ENCODE data around the gene MASP2.
A peak's percentile ranks its signal among the peaks of the same experiment; 100 is the strongest.

The MASP2 gene

DNA sequence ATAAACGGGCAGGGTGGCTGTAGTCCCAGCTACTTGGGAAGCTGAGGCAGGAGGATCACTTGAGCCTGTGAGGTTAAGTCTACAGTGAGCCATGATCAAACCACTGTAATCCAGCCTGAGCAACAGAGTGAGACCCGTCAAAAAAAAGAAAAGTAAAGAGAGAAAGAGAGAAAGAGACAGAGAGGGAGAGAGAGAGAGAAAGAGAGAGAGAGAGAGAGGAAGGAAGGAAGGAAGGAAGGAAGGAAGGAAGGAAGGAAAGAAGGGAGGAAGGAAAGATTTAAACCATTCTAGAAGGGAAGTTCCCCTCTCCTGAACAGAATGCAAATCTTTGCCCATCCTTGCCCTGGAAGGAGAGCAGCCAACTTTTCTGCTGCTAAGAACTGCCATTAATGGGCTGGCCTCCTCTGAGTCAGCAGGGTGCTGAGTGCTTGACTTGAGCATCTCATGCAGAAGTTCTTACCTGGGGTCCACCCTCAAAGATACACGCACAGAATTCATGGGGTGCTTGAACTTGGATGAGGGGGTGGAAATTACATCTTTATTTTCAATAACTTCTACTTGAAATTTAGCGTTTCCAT, 59.1 kb downstream of the MASP2 start:
- in situ Hi-C loops (cut with HindIII; ENCODE audit: low pct_unique_long_range_greater_than_20kb, low sequenced_read_pairs) = no loop called here
- no peak for TF ChIP-seq JUND (IDR thresholded peaks at IDR 0.05; ENCODE audit: low read depth)

DNA sequence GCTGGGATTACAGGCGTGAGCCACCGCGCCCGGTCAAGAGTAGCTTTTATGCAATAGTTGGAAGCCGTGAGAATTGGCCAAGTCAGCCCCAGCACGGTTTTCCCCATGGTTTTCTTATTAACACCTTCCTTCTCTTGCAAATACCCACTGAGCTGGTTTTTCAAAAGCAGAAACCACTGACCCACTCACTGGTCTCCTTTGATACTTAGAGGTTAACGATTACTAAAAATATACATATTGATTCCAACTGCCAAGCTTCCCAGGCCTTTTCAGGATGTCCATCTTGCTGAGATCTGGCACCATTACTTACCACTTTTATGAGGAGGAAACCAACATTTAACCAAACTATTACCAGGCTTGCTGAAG, 60.5 kb downstream of the MASP2 start:
- in situ Hi-C loops (cut with HindIII; ENCODE audit: low pct_unique_long_range_greater_than_20kb, low sequenced_read_pairs) = no loop called here
- no peak for DNase-seq (ENCODE audit: low read depth in 1 of 2, low spot score in 1 of 2)
- no peak for TF ChIP-seq JUND (IDR thresholded peaks at IDR 0.05; ENCODE audit: low read depth)

More for the DNA sequence above, 59.1 kb downstream of the MASP2 start:
- no peak for DNase-seq (ENCODE audit: low read depth in 1 of 2, low spot score in 1 of 2)

DNA sequence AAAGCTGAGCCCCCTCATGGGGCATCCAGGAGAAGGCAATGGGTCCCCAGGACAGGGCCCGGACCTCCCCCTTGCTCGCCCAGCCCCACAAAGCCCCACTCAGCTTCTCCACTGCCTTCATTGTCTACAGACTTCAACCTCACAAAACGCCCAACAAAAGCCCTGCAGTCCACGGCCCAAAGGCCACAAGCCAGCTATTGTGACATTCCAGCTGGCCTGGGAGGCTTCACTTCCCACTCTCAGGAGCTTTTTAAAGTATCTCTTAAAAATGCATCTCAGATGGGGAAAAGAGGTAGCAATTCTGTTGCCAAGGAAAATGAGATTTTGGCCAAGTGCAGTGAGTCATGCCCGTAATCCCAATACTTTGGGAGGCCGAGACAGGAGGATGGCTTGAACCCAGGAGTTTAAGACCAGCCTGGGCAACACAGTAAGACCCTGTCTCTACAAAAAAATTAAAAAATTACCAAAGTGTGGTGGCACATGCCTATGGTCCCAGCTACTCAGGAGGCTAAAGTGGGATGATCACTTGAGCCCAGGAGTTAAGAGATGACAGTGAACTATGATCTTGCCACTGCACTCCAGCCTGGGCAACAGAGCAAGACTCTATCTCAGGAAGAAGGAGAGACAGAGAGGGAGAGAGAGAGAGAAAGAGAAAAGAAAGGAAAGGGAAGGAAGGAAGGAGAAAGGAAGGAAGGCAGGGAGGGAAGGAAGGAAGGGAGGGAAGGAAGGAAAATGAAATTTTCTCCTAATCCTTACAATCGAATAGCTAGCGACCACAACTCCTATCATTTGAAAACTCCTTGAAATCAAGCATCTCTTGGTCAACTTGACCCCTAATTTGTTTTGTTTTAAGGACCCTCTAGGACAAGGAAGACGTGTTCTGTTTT, 66.0 kb downstream of the MASP2 start:
- DNase-seq (ENCODE audit: low read depth in 1 of 2, low spot score in 1 of 2) = no peak
- no peak for TF ChIP-seq JUND (IDR thresholded peaks at IDR 0.05; ENCODE audit: low read depth)
- in situ Hi-C loops (cut with HindIII; ENCODE audit: low pct_unique_long_range_greater_than_20kb, low sequenced_read_pairs) = no loop called here

GRCh38 chr1:10980094-10980577, 66.9 kb downstream of the MASP2 start:
- TF ChIP-seq JUND (IDR thresholded peaks at IDR 0.05; ENCODE audit: low read depth) = no peak
- DNase-seq (ENCODE audit: low read depth in 1 of 2, low spot score in 1 of 2) = peak; percentile 70 to 89
- in situ Hi-C loops (cut with HindIII; ENCODE audit: low pct_unique_long_range_greater_than_20kb, low sequenced_read_pairs) = no loop called here

- TF ChIP-seq JUND (IDR thresholded peaks at IDR 0.05; ENCODE audit: low read depth) = no peak
- in situ Hi-C loops (cut with HindIII; ENCODE audit: low pct_unique_long_range_greater_than_20kb, low sequenced_read_pairs) = no loop called here
- no peak for DNase-seq (ENCODE audit: low read depth in 1 of 2, low spot score in 1 of 2)
Observed at GRCh38 chr1:10979483-10979920, 67.5 kb downstream of the MASP2 start.

DNA sequence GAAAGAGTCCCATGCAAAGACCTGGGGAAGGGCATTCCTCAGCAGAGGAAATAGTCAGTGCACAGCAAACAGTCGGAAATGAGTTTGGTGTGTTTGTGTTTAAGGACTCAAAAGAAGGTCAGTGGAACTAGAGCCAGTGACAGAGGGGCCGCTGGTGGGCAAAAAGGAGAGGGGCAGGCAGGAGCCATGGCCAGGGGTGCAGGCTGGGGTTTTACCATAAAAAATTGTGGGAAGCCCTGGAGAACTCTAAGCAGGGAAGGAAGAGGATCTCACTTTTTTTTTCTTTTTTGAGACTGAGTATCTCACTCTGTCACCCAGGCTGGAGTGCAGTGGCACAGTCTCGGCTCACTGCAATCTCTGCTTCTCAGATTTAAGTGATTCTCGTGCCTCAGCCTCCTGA, 68.3 kb downstream of the MASP2 start:
- in situ Hi-C loops (cut with HindIII; ENCODE audit: low pct_unique_long_range_greater_than_20kb, low sequenced_read_pairs) = no loop called here
- DNase-seq (ENCODE audit: low read depth in 1 of 2, low spot score in 1 of 2) = no peak
- no peak for TF ChIP-seq JUND (IDR thresholded peaks at IDR 0.05; ENCODE audit: low read depth)
